ENCODE measurements around the gene EIF6. TPM values are rescaled to one million over a fixed set of nuclear protein-coding genes. Genes with fewer than 3 reads are reported as not detected.

Gene EIF6
- total and polyA plus RNA-seq, 4 donors: 60.8 to 160 (median 106) TPM

- TF ChIP-seq ATF3 (IDR thresholded peaks at IDR 0.05) (no peak), MAX (IDR thresholded peaks at IDR 0.05) (no peak)
- no peak for DNase-seq (ENCODE audit: low spot score)
Observed at GRCh38 chr20:35297155-35297554, 12.6 kb upstream of the EIF6 start.

GRCh38 chr20:35296101-35296554 is 11.6 kb upstream of the EIF6 start:
- H3K27me3 ChIP-seq (ENCODE audit: control insufficient read depth in 4 of 4, insufficient read depth in 4 of 4, low read length in 3 of 4): no peaks in the 10 kb centered on the region
- no peaks in the 10 kb centered on the region for H3K36me3 ChIP-seq (ENCODE audit: control insufficient read depth in 4 of 4, insufficient read depth in 3 of 4, low read depth in 1 of 4, low read length in 3 of 4)
- 80% methylated on average over 9 of the region's 9 CpGs for WGBS
- H3K4me1 ChIP-seq (ENCODE audit: control insufficient read depth in 4 of 4, insufficient read depth in 4 of 4, low read length in 3 of 4): no peaks in the 10 kb centered on the region
- H3K4me3 ChIP-seq (ENCODE audit: low read depth in 1 of 3, low read length in 3 of 3): no peak overlapping the region
- H3K9ac ChIP-seq (ENCODE audit: low read depth in 1 of 2, low read length in 2 of 2): no peak overlapping the region
- TF ChIP-seq FOXA1 (IDR thresholded peaks at IDR 0.05) (no peak), RXRA (IDR thresholded peaks at IDR 0.05) (no peak)
- DNase-seq (ENCODE audit: low spot score): no peak
- no peak overlapping the region for H3K27ac ChIP-seq (ENCODE audit: low read depth in 1 of 2, low read length in 2 of 2)
- no peaks in the 10 kb centered on the region for H3K9me3 ChIP-seq (ENCODE audit: control insufficient read depth in 4 of 4, low read length in 3 of 4)

More at GRCh38 chr20:35297155-35297554, 12.6 kb upstream of the EIF6 start:
- H3K27ac ChIP-seq (ENCODE audit: low read depth in 1 of 2, low read length in 2 of 2): no peak overlapping the region
- H3K9ac ChIP-seq (ENCODE audit: low read depth in 1 of 2, low read length in 2 of 2): no peak overlapping the region
- WGBS: 67% methylated on average over 8 of the region's 8 CpGs
- no peaks in the 10 kb centered on the region for H3K9me3 ChIP-seq (ENCODE audit: control insufficient read depth in 4 of 4, low read length in 3 of 4)
- no peaks in the 10 kb centered on the region for H3K36me3 ChIP-seq (ENCODE audit: control insufficient read depth in 4 of 4, insufficient read depth in 3 of 4, low read depth in 1 of 4, low read length in 3 of 4)
- H3K4me1 ChIP-seq (ENCODE audit: control insufficient read depth in 4 of 4, insufficient read depth in 4 of 4, low read length in 3 of 4): no peaks in the 10 kb centered on the region
- no peaks in the 10 kb centered on the region for H3K27me3 ChIP-seq (ENCODE audit: control insufficient read depth in 4 of 4, insufficient read depth in 4 of 4, low read length in 3 of 4)
- no peak overlapping the region for H3K4me3 ChIP-seq (ENCODE audit: low read depth in 1 of 3, low read length in 3 of 3)

- H3K9me3 ChIP-seq (ENCODE audit: control insufficient read depth in 4 of 4, low read length in 3 of 4): no peaks in the 10 kb centered on the region
- WGBS: 92% methylated on average over 8 of the region's 8 CpGs
- TF ChIP-seq NR2F2 (IDR thresholded peaks at IDR 0.05): no peak
- no peak for TF ChIP-seq MAX (IDR thresholded peaks at IDR 0.05)
- no peak for TF ChIP-seq RXRA (IDR thresholded peaks at IDR 0.05)
- TF ChIP-seq SP1 (IDR thresholded peaks at IDR 0.05): no peak
- no peak for TF ChIP-seq YY1 (IDR thresholded peaks at IDR 0.05)
- no peak for TF ChIP-seq REST (IDR thresholded peaks at IDR 0.05)
- no peak for TF ChIP-seq TAF1 (conservative IDR thresholded peaks at IDR 0.05)
- TF ChIP-seq EGR1 (IDR thresholded peaks at IDR 0.05; ENCODE audit: low read depth in 2 of 2): no peak
- TF ChIP-seq HNF4G (IDR thresholded peaks at IDR 0.05): no peak
- no peak for TF ChIP-seq GABPA (IDR thresholded peaks at IDR 0.05 in 1 of 2, conservative IDR thresholded peaks at IDR 0.05 in 1 of 2)
- TF ChIP-seq FOXA1 (IDR thresholded peaks at IDR 0.05): no peak
- TF ChIP-seq ATF3 (IDR thresholded peaks at IDR 0.05): no peak
- no peak for TF ChIP-seq ZBTB33 (IDR thresholded peaks at IDR 0.05)
- no peak for TF ChIP-seq FOXA2 (IDR thresholded peaks at IDR 0.05)
- TF ChIP-seq JUND (IDR thresholded peaks at IDR 0.05): no peak
- no peak overlapping the region for H3K27ac ChIP-seq (ENCODE audit: low read depth in 1 of 2, low read length in 2 of 2)
- no peaks in the 10 kb centered on the region for H3K4me1 ChIP-seq (ENCODE audit: control insufficient read depth in 4 of 4, insufficient read depth in 4 of 4, low read length in 3 of 4)
- no peak overlapping the region for H3K4me3 ChIP-seq (ENCODE audit: low read depth in 1 of 3, low read length in 3 of 3)
- H3K9ac ChIP-seq (ENCODE audit: low read depth in 1 of 2, low read length in 2 of 2): no peak overlapping the region
- no peak for DNase-seq (ENCODE audit: low spot score)
- H3K36me3 ChIP-seq (ENCODE audit: control insufficient read depth in 4 of 4, insufficient read depth in 3 of 4, low read depth in 1 of 4, low read length in 3 of 4): no peaks in the 10 kb centered on the region
- H3K27me3 ChIP-seq (ENCODE audit: control insufficient read depth in 4 of 4, insufficient read depth in 4 of 4, low read length in 3 of 4): no peaks in the 10 kb centered on the region
Observed at GRCh38 chr20:35295674-35296073, 11.1 kb upstream of the EIF6 start.

Measured in liver (tissue), 9 donors.